HepG2 (cell line): ENCODE results near the gene CTU2. TPM values are rescaled to one million over a fixed set of nuclear protein-coding genes. Genes with fewer than 3 reads are reported as not detected.

Experiments used
- DPF2 ChIP-seq: sonication (generic); formaldehyde crosslinking; IDR thresholded peaks from 2 replicates; pipeline ENCODE4 v1.4.0; 2020; ENCODE audit warnings: mild to moderate bottlenecking, low read depth, missing genetic modification reagents, borderline replicate concordance
- FOSL1 ChIP-seq: sonication (generic); formaldehyde crosslinking; IDR thresholded peaks from 2 replicates; pipeline ENCODE4 v1.9.0; 2021; ENCODE audit warnings: missing genetic modification reagents, borderline replicate concordance
- HNRNPUL1 ChIP-seq: fragments of 200-400 bp; formaldehyde crosslinking; IDR thresholded peaks from 2 replicates; pipeline ENCODE4 v1.6.1; 2017; ENCODE audit warnings: low read depth, mild to moderate bottlenecking, low read length, moderate library complexity
- IRF2 ChIP-seq: IDR thresholded peaks from 2 replicates; pipeline ENCODE4 v1.6.1; 2018; ENCODE audit warnings: missing genetic modification reagents, missing compliant biosample characterization
- JUN ChIP-seq: sonication (generic); formaldehyde crosslinking; IDR thresholded peaks from 2 replicates; pipeline ENCODE4 v1.4.0; 2020; ENCODE audit warnings: mild to moderate bottlenecking, missing genetic modification reagents
- RFXANK ChIP-seq: IDR thresholded peaks from 2 replicates; pipeline ENCODE4 v1.6.1; 2016
- SATB2 ChIP-seq: sonication (generic); formaldehyde crosslinking; IDR thresholded peaks from 2 replicates; pipeline ENCODE4 v1.5.0; 2020; ENCODE audit warnings: missing genetic modification reagents
- SIN3B ChIP-seq: fragments of 150-350 bp; IDR thresholded peaks from 2 replicates; pipeline ENCODE4 v1.6.1; 2014; ENCODE audit warnings: low read length
- THYN1 ChIP-seq: sonication (generic); formaldehyde crosslinking; IDR thresholded peaks from 2 replicates; pipeline ENCODE4 v1.8.1; 2023; ENCODE audit warnings: low read depth, mild to moderate bottlenecking, moderate library complexity, missing genetic modification reagents, borderline replicate concordance
- ZNF547 ChIP-seq: sonication (generic); formaldehyde crosslinking; IDR thresholded peaks from 2 replicates; pipeline ENCODE4 v1.5.1; 2020; ENCODE audit warnings: mild to moderate bottlenecking, missing genetic modification reagents
- polyA plus RNA-seq, 8 experiments: library from polyadenylated mRNA; depleted of rRNA in 3 of 8; stranded (reverse) in 7 of 8; unstranded in 1 of 8; fragments of >200 nt; fragmentation: Illumina TruSeq in 4 of 8; extraction: Trizol in 4 of 8; gene quantifications; 2 replicates each; pipeline versions ENCODE4 v1.2.1 to v1.2.3, GENCODE V29; 2011 to 2016; ENCODE audit warnings: low read depth in 4 of 8, missing spikeins in 1 of 8, mixed read lengths in 1 of 8; ENCODE audit not compliant: insufficient read depth in 1 of 8
- total RNA-seq, 5 experiments: library from RNA; depleted of rRNA; stranded (reverse); fragments of >200 nt; fragmentation: Illumina TruSeq; extraction: Trizol; gene quantifications; 2 replicates each; pipeline ENCODE4 v1.2.3, GENCODE V29; 2016; ENCODE audit warnings: low read depth in 1 of 5
- TF ChIP-seq, protein P1 (sequence below): sonication (generic); formaldehyde crosslinking; conservative IDR thresholded peaks from 2 replicates; pipeline ENCODE4 v1.4.0; 2020; ENCODE audit warnings: missing genetic modification reagents
- TF ChIP-seq, protein P2 (sequence below): sonication (generic); formaldehyde crosslinking; IDR thresholded peaks from 2 replicates; pipeline ENCODE4 v1.8.0; 2022; ENCODE audit warnings: low read depth, missing genetic modification reagents
- TF ChIP-seq, protein P3 (sequence below): IDR thresholded peaks from 2 replicates; pipeline ENCODE4 v1.6.1; 2018; ENCODE audit warnings: missing genetic modification reagents, mild to moderate bottlenecking, missing compliant biosample characterization
- TF ChIP-seq, protein P4 (sequence below): sonication (generic); formaldehyde crosslinking; IDR thresholded peaks from 2 replicates; pipeline ENCODE4 v1.4.0; 2020; ENCODE audit warnings: mild to moderate bottlenecking, missing genetic modification reagents
- TF ChIP-seq, protein P5 (sequence below): fragments of 450-650 bp; IDR thresholded peaks from 2 replicates; pipeline ENCODE4 v1.6.1; 2017

CTU2 gene
- total and polyA plus RNA-seq, 2 of the 13 experiments (the other 11 are each of a cell fraction or from before 2014, with no cell fraction given) = 13.3 to 21.9 TPM

DNA sequence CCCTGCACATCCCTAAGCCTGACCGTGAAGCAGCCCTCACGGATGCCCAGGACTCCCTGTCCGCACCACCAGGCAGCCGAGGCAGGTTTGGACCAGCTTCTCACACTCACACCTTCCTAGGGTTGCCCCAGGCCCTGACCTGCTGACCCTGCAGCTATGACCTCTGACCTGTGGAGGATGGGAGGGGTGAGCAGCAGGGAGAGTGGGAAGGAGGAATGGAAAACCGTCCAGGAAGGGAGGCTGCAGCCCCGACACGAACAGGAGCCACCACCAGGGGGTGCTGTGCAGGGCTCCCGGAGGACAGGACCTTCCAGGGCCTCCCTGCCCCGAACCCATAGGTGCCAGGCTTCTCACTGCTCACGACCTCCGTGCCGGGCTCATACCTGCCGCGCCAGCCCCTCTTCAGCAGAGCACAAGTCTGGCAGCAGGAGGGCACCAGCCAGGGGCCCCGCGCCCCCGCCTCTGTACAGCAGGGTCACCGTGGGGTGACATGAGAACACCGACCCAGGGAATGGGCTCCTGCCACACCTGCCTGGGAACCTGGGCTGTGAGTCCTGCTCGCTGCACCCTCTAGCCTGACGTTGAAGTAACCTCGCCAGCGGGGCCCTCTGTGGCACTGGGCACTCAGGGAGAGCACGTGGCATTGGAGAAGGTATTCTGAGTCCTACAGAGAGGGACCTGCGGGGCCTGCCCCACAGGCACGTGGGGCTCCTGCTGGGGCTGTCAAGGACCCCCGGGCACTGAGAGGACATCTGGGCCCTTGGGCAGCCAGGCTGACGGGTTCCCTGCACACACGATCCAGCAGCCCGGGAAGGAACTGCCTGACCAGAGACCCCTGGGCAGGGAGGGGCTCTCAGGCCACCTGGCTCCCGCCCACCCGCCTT is 37.6 kb downstream of the CTU2 start (continued):
- no peak for TF ChIP-seq DPF2 (CRISPR knock-in tag)
- TF ChIP-seq IRF2 = peak; percentile 25; the same call in 1 of the 2 replicates
- TF ChIP-seq, protein P1, sequence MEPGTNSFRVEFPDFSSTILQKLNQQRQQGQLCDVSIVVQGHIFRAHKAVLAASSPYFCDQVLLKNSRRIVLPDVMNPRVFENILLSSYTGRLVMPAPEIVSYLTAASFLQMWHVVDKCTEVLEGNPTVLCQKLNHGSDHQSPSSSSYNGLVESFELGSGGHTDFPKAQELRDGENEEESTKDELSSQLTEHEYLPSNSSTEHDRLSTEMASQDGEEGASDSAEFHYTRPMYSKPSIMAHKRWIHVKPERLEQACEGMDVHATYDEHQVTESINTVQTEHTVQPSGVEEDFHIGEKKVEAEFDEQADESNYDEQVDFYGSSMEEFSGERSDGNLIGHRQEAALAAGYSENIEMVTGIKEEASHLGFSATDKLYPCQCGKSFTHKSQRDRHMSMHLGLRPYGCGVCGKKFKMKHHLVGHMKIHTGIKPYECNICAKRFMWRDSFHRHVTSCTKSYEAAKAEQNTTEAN (CRISPR knock-in tag) = no peak
- TF ChIP-seq, protein P2, sequence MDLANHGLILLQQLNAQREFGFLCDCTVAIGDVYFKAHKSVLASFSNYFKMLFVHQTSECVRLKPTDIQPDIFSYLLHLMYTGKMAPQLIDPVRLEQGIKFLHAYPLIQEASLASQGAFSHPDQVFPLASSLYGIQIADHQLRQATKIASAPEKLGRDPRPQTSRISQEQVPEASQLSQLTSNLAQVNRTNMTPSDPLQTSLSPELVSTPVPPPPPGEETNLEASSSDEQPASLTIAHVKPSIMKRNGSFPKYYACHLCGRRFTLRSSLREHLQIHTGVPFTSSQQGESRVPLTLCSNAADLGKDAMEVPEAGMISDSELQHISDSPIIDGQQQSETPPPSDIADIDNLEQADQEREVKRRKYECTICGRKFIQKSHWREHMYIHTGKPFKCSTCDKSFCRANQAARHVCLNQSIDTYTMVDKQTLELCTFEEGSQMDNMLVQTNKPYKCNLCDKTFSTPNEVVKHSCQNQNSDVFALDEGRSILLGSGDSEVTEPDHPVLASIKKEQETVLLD (CRISPR knock-in tag) = no peak
- no peak for TF ChIP-seq ZNF547 (CRISPR knock-in tag)
- TF ChIP-seq JUN (CRISPR knock-in tag) = 0 out of 2 replicates have a peak, but pooled peaks have one; percentile 56
- TF ChIP-seq RFXANK = no peak
- TF ChIP-seq, protein P3, sequence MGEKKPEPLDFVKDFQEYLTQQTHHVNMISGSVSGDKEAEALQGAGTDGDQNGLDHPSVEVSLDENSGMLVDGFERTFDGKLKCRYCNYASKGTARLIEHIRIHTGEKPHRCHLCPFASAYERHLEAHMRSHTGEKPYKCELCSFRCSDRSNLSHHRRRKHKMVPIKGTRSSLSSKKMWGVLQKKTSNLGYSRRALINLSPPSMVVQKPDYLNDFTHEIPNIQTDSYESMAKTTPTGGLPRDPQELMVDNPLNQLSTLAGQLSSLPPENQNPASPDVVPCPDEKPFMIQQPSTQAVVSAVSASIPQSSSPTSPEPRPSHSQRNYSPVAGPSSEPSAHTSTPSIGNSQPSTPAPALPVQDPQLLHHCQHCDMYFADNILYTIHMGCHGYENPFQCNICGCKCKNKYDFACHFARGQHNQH (CRISPR knock-in tag) = peak; percentile 32; the same call in 1 of the 2 replicates
- no peak for TF ChIP-seq SIN3B
- TF ChIP-seq, protein P4, sequence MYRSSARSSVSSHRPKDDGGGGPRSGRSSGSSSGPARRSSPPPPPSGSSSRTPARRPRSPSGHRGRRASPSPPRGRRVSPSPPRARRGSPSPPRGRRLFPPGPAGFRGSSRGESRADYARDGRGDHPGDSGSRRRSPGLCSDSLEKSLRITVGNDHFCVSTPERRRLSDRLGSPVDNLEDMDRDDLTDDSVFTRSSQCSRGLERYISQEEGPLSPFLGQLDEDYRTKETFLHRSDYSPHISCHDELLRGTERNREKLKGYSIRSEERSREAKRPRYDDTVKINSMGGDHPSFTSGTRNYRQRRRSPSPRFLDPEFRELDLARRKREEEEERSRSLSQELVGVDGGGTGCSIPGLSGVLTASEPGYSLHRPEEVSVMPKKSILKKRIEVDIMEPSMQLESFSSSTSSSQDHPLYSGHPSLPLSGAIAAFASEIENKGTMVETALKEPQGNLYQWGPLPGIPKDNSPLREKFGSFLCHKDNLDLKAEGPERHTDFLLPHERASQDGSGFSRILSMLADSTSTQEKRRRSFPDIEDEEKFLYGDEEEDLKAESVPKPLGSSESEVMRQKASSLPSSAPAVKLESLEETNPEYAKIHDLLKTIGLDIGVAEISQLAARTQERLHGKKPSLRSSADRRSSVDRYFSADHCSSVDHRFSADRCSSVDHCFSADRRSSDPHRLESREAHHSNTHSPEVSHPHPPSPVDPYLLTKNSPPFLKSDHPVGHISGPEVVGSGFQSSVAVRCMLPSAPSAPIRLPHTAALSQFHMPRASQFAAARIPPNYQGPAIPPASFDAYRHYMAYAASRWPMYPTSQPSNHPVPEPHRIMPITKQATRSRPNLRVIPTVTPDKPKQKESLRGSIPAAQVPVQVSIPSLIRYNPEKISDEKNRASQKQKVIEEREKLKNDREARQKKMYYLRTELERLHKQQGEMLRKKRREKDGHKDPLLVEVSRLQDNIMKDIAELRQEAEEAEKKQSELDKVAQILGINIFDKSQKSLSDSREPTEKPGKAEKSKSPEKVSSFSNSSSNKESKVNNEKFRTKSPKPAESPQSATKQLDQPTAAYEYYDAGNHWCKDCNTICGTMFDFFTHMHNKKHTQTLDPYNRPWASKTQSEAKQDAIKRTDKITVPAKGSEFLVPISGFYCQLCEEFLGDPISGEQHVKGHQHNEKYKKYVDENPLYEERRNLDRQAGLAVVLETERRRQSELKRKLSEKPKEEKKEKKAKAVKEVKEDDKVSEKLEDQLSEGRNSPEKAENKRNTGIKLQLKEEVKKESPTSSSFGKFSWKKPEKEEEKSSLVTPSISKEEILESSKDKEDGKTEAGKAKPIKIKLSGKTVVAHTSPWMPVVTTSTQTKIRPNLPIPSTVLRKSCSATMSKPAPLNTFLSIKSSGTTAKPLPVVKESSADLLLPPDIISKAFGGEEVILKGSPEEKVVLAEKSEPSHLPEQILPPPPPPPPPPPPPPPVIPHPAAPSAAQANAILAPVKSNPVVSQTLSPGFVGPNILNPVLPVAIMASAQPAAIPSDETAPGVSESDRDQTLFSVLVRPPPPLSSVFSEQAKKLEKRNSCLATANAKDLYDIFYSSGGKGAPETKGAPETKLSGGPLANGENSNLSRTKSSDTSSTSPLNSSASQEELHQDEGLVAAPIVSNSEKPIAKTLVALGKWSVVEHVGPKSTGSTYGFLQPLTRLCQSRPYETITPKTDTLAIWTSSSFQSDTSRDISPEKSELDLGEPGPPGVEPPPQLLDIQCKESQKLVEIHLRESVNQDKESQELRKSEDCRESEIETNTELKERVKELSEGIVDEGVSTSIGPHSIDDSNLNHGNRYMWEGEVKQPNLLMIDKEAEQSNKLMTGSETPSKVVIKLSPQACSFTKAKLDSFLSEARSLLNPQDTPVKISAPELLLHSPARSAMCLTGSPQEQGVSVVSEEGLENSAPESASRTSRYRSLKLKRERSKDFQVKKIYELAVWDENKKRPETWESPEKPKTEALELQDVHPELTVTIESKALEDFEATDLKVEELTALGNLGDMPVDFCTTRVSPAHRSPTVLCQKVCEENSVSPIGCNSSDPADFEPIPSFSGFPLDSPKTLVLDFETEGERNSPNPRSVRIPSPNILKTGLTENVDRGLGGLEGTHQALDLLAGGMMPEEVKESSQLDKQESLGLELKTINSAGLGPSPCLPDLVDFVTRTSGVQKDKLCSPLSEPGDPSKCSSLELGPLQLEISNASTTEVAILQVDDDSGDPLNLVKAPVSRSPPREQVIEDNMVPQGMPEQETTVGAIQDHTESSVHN (CRISPR knock-in tag) = no peak
- TF ChIP-seq FOSL1 = no peak
- TF ChIP-seq, protein P5, sequence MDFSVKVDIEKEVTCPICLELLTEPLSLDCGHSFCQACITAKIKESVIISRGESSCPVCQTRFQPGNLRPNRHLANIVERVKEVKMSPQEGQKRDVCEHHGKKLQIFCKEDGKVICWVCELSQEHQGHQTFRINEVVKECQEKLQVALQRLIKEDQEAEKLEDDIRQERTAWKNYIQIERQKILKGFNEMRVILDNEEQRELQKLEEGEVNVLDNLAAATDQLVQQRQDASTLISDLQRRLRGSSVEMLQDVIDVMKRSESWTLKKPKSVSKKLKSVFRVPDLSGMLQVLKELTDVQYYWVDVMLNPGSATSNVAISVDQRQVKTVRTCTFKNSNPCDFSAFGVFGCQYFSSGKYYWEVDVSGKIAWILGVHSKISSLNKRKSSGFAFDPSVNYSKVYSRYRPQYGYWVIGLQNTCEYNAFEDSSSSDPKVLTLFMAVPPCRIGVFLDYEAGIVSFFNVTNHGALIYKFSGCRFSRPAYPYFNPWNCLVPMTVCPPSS = no peak
- TF ChIP-seq THYN1 (CRISPR knock-in tag) = no peak
- no peak for TF ChIP-seq HNRNPUL1
- TF ChIP-seq SATB2 (CRISPR knock-in tag) = no peak
